Ishikawa (cell line): ENCODE measurements around the gene FIGNL2.
A peak's percentile ranks its signal among the peaks of the same experiment; 100 is the strongest.

Experiments used
- CEBPB ChIP-seq: IDR thresholded peaks from 2 replicates; pipeline ENCODE4 v1.6.1; 2012
- CREB1 ChIP-seq: IDR thresholded peaks from 2 replicates; pipeline ENCODE4 v1.6.1; 2012; ENCODE audit warnings: low read depth
- EGR1 ChIP-seq: IDR thresholded peaks from 2 replicates; pipeline ENCODE4 v1.6.1; 2012
- EP300 ChIP-seq: IDR thresholded peaks from 2 replicates; pipeline ENCODE4 v1.6.1; 2012; ENCODE audit warnings: borderline replicate concordance
- FOXM1 ChIP-seq: IDR thresholded peaks from 2 replicates; pipeline ENCODE4 v1.6.1; 2012; ENCODE audit warnings: low read depth, borderline replicate concordance
- NFIC ChIP-seq: IDR thresholded peaks from 2 replicates; pipeline ENCODE4 v1.6.1; 2012
- RAD21 ChIP-seq: IDR thresholded peaks from 2 replicates; pipeline ENCODE4 v1.6.1; 2012; ENCODE audit warnings: low read depth
- TAF1 ChIP-seq: IDR thresholded peaks from 2 replicates; pipeline ENCODE4 v1.6.1; 2012; ENCODE audit warnings: low read depth, mild to moderate bottlenecking
- TCF12 ChIP-seq: IDR thresholded peaks from 2 replicates; pipeline ENCODE4 v1.6.1; 2012; ENCODE audit warnings: low read depth
- TEAD4 ChIP-seq: IDR thresholded peaks from 2 replicates; pipeline ENCODE4 v1.6.1; 2012
- YY1 ChIP-seq: IDR thresholded peaks from 2 replicates; pipeline ENCODE4 v1.6.1; 2012; ENCODE audit warnings: low read depth
- ZBTB7A ChIP-seq: IDR thresholded peaks from 2 replicates; pipeline ENCODE4 v1.6.1; 2012; ENCODE audit warnings: low read depth
- TF ChIP-seq, protein P1 (sequence below): IDR thresholded peaks from 2 replicates; pipeline ENCODE4 v1.6.1; 2012; ENCODE audit warnings: low read depth, mild to moderate bottlenecking
- TF ChIP-seq, protein P2 (sequence below): IDR thresholded peaks from 2 replicates; pipeline ENCODE4 v1.6.1; 2012
- TF ChIP-seq, protein P3 (sequence below): IDR thresholded peaks from 2 replicates; pipeline ENCODE4 v1.6.1; 2012

FIGNL2 gene

DNA sequence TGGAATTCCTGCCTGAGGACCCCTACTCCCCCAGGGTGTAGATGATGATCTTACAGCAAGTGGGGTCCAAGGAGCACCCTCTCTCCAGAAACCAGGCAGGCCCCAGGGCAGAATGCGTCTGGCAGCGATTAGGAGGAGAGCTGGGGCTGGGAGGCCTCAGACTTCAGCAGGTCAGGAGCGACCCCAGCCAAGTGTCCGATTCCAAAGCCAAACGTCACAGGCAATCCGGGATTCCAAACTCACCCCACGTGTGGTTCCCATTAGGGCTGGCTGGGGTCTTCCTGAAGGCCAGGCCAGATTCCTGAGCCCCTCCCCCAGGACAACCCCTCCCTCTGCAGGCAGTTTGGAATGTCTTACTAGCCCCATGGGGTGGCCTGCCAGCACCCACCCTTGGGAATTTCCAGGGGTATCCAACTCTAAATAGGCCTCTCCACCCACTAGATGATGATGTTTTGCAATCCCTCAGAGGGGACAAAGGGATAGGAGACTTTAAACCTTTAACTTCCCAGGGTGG is 17.3 kb upstream of the FIGNL2 start:
- TF ChIP-seq TCF12 (no peak), FOXM1 (no peak), ZBTB7A (no peak), NFIC (no peak), CREB1 (no peak), TEAD4 (no peak), YY1 (no peak), EGR1 (no peak), CEBPB (no peak), EP300 (no peak)
- TF ChIP-seq, protein P1, sequence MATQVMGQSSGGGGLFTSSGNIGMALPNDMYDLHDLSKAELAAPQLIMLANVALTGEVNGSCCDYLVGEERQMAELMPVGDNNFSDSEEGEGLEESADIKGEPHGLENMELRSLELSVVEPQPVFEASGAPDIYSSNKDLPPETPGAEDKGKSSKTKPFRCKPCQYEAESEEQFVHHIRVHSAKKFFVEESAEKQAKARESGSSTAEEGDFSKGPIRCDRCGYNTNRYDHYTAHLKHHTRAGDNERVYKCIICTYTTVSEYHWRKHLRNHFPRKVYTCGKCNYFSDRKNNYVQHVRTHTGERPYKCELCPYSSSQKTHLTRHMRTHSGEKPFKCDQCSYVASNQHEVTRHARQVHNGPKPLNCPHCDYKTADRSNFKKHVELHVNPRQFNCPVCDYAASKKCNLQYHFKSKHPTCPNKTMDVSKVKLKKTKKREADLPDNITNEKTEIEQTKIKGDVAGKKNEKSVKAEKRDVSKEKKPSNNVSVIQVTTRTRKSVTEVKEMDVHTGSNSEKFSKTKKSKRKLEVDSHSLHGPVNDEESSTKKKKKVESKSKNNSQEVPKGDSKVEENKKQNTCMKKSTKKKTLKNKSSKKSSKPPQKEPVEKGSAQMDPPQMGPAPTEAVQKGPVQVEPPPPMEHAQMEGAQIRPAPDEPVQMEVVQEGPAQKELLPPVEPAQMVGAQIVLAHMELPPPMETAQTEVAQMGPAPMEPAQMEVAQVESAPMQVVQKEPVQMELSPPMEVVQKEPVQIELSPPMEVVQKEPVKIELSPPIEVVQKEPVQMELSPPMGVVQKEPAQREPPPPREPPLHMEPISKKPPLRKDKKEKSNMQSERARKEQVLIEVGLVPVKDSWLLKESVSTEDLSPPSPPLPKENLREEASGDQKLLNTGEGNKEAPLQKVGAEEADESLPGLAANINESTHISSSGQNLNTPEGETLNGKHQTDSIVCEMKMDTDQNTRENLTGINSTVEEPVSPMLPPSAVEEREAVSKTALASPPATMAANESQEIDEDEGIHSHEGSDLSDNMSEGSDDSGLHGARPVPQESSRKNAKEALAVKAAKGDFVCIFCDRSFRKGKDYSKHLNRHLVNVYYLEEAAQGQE = no peak
- TF ChIP-seq, protein P2, sequence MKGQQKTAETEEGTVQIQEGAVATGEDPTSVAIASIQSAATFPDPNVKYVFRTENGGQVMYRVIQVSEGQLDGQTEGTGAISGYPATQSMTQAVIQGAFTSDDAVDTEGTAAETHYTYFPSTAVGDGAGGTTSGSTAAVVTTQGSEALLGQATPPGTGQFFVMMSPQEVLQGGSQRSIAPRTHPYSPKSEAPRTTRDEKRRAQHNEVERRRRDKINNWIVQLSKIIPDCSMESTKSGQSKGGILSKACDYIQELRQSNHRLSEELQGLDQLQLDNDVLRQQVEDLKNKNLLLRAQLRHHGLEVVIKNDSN = no peak
- TF ChIP-seq, protein P3, sequence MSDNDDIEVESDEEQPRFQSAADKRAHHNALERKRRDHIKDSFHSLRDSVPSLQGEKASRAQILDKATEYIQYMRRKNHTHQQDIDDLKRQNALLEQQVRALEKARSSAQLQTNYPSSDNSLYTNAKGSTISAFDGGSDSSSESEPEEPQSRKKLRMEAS = no peak

DNA sequence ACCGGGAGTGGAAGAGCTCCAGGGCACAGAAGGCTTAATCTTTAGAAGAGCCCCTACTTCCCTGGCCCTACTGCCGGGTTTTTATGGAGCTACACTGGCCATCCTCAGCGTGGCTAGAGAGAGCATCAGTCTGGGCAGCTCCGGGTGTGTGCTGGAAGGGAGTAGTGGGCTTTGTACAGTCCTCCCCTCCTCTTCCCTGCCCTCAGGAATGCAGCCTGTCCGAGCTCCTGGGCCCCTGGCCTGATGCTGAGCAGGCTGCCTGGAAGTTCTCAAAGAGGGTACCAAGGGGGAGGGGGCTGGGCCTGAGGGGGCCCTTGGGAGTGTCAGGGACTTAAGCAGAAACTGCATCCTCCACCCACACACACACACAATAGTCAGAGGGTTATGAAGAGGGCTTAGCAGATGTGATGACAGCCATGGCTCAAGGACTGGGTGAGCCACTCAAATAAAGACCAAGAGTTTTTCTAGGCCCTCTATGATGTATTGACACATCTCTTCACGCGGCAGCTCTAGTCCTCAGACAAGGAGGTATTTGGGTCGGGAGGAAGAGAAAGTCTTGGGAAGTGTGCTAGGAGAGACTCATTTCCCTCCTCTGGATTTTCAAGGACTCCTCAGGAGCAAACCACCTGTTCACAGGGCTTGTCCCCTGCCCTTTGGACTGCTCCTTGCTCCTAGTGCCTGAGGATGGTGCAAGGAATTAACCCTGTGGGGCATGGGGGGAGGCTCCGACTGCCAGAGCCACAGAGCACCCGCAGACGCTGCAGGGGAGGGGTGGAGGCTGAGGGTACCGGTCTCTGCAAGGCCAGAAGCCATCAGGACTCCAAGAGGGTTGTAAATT is 16.5 kb upstream of the FIGNL2 start:
- no peak for TF ChIP-seq CREB1
- TF ChIP-seq EGR1 = no peak

DNA sequence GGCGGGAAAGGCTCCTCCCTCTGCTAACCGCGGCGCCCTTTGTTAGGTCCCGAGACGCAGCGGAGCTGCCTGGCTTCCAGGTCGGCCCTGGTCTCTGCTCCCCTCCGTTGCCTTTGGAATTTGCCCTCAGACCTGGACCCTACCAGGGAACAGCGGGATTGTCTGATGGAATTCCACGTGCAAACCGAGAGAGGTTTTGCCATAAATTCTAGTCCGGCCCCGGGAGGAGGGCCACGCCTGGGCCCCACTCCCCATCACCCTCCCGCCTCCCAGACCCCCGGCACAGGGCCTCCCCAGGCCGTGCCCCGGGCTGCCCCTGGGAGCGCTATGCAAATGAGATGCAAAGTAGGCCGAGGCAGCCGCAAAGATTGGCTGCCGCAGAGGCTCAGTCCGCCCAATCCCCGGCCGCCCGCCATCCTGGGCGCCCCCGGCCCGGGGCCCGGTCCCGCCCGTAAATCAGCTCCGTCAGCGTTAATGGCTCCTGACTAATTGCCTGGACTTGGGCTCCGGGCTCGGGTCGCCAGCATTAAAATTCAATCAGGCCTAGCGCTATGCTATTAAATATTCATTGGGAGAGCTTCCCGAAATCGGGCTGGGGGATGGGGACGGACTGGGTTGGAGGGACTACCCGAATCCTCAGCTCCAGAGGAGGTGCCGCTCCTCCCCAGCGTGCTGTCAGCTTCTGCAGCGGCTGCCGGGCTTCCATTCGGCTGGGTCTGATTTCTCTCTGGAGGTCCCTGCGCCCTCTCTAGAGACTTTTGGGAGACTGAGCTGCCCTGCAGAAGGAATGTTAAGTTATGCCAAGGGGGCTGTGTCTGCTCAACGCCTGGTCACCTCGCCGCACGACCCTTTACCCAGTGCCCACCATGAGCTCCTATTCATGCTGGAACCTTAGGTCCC is 15.7 kb upstream of the FIGNL2 start:
- TF ChIP-seq, protein P3 = peak; percentile 30; the same call in 1 of the 2 replicates
- TF ChIP-seq EP300 = no peak
- TF ChIP-seq, protein P1 = no peak
- 0 out of 2 replicates have a peak, but pooled peaks have one; percentile 34 for TF ChIP-seq TAF1
- TF ChIP-seq TCF12 = peak; percentile 32; the same call in 1 of the 2 replicates
- no peak for TF ChIP-seq RAD21
- no peak for TF ChIP-seq EGR1
- TF ChIP-seq, protein P2 = no peak
- peak; percentile 96 for TF ChIP-seq ZBTB7A
- no peak for TF ChIP-seq CREB1

DNA sequence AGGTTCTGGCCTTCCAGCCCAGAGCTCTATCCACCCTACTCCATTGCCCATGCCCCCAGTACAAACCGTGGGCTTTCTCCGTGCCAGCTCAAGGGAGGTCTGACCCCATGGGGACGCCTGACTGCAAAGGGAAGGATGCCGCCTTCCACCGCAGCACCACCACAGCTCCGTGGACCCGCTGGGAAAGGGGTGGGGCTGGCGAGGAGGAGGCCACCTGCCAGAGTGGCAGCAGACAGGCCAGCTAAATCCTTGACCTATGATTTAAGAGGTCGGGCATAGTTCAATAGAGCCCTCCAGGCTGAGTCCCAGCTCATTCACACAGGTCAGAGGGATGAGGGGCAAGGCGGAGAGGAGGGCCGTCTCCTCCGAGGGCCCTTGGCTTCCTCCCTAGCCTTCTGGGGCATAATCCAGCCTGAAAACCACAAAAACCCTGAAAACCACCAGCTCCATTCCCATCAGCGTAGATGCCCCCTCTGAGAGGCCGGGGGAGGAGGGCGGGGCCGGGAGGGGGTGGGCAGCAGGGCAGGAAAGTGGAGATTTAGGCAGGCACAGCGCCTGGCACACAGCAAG is 14.9 kb upstream of the FIGNL2 start:
- TF ChIP-seq TCF12 (no peak), EGR1 (no peak), YY1 (no peak), CREB1 (no peak), TEAD4 (no peak), NFIC (no peak), CEBPB (no peak), FOXM1 (no peak), TAF1 (no peak)
- TF ChIP-seq, protein P1 = no peak
- TF ChIP-seq, protein P2 = no peak
- TF ChIP-seq, protein P3 = no peak
